ENCODE data around the gene IRF8.
"Not testable (repeated sequence)": the region's sequence is repeated elsewhere in the genome, so short reads cannot be mapped to it uniquely, and the experiment has no call there.

The IRF8 gene, protein sequence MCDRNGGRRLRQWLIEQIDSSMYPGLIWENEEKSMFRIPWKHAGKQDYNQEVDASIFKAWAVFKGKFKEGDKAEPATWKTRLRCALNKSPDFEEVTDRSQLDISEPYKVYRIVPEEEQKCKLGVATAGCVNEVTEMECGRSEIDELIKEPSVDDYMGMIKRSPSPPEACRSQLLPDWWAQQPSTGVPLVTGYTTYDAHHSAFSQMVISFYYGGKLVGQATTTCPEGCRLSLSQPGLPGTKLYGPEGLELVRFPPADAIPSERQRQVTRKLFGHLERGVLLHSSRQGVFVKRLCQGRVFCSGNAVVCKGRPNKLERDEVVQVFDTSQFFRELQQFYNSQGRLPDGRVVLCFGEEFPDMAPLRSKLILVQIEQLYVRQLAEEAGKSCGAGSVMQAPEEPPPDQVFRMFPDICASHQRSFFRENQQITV

DNA sequence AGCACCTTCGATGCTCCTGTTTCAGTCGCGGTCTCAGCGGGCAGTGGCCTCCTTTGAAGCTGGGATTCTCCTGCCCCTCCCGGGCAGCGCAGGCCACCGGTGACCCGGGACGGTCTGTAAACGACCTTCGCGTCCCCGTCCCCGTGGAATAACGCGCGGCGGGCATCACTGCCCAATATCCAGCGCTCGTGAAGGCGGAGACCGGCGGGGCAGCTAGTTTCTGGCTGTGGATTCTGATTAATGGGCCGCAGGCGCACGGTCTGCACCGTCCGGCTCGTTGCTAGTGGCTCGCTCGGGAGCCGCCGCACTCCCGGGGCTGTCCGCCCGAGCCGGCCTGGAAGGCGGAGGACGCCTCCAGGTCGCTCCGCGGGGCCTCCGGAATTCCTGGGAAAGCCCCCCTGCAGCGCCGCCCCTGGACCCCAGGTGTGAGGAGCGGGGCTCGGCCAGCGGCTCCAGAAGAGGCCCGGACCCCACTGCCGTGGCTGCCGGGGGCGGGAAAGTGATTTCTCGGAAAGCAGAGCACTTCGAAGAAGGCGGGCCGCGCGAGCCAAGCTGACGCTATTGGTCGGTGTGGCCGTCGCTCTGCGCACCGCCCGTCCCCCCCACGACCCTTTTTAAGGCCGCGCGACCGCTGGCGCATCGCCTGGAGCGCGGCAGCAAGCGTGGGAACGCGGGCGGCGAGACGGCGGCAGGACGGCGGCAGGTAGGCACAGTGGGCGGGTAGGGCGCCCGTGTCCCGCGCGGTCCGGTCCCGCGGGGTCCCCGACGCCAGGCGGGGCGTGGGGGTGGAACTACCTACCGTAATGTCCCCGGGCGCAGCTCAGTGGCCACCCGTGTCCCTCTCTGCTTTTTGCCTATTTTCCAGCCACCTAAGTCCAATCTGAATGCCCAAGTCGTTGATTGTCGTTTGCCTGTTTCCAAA is at the start of gene IRF8:
Gene IRF8 (plus strand): TSS at position 642 of the 922 bp plus-strand sequence. CDS start 3,854 bp downstream, outside the sequence.
- DNase-seq (ENCODE audit: low read depth): peak; percentile 85

- DNase-seq (ENCODE audit: low read depth): no peak
Measured at GRCh38 chr16:85849388-85849787, 49.6 kb upstream of the IRF8 start.

GRCh38 chr16:85850344-85850880 is 48.5 kb upstream of the IRF8 start:
- no peak for DNase-seq (ENCODE audit: low read depth)

GRCh38 chr16:85851034-85851785 is 47.8 kb upstream of the IRF8 start:
- DNase-seq (ENCODE audit: low read depth): no peak

DNA sequence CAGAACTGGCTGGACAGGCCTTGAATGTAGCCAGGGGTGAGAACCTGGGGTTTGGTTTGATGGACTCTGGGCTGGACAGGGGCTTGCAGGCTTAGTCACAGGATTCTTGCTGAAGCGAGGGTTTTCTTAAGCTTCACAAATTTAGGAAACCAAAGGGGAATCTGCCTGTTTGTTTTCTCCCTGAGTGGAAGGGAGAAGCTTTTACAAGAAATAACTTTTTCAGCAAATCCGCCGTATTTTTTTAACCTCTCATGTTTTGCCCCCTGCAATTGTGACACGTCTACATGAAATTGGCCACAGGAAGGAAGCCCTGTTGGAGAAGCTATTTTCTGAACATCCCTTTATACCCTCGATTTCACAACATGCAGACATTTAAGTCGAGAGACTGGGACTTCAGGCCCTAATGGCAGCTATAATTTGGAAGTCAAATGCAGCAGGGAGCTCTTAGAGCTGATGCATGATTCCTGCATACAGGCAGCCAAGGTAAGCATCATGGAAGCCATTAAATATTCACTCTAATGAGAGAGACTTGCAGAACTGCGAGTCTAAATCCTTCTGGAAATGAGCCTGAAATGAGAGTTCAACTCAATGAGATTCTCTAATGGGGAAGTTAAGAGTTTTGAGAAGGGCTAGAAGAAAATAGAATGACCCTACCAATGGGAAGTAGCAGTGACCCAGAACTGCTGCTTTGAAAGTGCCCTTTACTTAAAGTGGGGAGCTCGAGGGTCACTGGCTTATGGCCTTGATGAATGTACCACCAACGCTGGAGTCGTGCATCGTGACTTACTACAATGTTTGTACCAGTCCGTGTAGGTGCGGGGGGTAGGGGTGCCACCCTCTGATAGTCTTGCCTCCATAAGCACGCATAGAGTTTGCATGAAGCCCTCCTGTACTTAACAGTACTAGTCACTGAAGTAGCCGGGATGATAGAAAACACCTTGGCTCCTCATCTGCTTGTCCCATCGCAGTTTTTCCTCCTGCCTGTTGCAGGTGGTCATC is 45.1 kb upstream of the IRF8 start:
- DNase-seq (ENCODE audit: low read depth): no peak

GRCh38 chr16:85854935-85855334 is 44.0 kb upstream of the IRF8 start:
- no peak for DNase-seq (ENCODE audit: low read depth)

GRCh38 chr16:85856079-85856478 is 42.9 kb upstream of the IRF8 start:
- no peak for DNase-seq (ENCODE audit: low read depth)

DNA sequence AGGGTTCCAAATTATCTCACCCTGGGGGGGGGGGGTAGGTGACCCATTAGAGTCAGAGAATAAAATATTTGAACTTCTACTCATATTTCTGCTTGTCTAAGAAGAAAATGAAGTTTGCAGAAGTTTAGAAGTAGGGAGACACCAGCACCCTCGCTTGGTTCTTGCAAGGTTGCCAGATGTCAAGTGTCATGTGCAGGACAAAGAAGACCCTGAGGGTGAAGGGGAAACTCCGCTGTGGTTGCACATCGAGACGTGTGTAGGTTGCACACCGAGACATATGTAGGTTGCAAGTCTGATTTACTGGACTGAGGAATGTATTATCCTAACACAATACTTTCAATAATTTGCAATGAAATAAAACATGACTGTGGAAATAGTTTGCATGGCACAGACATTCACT is 42.4 kb upstream of the IRF8 start:
- DNase-seq (ENCODE audit: low read depth): no peak

- DNase-seq (ENCODE audit: low read depth): no peak
Measured at GRCh38 chr16:85857406-85857805, 41.6 kb upstream of the IRF8 start.

GRCh38 chr16:85858571-85858970 is 40.4 kb upstream of the IRF8 start:
- not testable (repeated sequence) for DNase-seq (ENCODE audit: low read depth)

DNA sequence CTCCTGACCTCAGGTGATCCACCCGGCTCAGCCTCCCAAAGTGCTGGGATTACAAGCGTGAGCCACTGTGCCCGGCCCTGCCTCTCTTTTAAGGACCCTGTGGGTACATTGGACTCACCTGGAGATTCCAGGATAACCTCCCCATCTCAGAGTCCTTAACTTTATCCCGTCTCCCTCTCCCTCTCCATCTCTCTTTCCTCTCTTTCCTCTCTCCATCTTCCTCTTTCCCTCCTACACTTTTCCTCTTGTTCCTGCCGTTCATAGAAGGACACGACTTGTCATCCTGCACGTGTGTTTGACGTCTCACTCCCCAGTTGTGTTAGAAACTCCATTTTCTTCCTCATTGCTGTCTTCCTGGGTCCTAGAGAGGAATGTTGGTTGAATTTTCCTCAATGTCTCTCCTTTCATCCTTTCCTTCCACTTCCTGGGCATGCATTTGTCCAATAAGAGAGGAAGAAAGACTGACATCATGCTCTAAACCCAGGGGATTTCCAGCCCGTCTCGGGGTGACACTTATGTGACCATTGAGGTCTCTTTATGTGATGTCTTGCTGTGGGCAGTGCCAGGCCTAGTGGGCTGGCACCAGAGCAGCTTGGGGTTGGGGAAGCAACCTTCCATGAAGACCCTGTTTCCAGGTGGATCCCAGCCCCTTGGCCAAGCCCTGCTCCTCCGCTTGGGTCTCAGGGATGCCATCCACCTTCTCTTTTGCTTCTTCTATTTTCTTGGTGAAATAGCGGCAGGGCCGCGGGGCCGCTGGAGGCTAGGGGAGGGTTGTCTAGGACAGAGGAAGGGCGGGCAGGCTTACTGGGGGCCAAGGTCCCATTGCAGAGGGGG is 39.8 kb upstream of the IRF8 start:
- no peak for DNase-seq (ENCODE audit: low read depth)

GRCh38 chr16:85859818-85860125 is 39.2 kb upstream of the IRF8 start:
- DNase-seq (ENCODE audit: low read depth): no peak

DNA sequence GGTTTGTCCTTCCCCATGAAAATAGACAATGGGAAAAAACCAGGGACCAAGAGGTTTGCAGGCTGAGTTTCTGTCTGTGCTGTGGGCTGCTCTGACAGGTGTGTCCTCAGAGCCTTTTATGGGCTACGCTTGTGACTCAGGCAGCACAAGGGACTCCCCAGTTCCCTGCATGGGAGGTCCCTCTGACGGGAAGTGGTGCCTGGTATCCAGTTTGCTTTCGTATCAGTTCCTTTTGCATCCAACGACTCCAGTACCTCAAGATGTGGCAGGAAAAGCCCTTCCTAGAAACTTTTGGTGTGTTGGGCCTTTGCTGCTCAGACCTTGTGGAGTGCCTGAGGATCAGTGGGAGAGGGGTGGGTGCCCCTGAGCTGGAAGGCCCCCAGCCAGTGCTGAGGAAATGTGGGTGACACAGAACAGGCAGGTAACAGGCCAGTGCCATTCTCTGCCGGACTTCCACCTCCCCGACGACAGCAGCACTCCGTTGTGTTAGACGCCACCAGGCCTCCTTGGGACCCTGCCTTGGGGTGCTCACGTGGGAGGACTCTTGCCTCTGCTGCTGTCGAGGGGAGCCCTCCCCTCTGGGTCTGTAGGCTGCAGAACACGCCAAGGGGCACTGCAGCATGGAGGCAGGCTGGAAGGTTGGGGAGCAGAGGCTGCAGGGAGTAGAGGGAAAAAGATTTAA is 38.4 kb upstream of the IRF8 start:
- DNase-seq (ENCODE audit: low read depth): no peak

DNA sequence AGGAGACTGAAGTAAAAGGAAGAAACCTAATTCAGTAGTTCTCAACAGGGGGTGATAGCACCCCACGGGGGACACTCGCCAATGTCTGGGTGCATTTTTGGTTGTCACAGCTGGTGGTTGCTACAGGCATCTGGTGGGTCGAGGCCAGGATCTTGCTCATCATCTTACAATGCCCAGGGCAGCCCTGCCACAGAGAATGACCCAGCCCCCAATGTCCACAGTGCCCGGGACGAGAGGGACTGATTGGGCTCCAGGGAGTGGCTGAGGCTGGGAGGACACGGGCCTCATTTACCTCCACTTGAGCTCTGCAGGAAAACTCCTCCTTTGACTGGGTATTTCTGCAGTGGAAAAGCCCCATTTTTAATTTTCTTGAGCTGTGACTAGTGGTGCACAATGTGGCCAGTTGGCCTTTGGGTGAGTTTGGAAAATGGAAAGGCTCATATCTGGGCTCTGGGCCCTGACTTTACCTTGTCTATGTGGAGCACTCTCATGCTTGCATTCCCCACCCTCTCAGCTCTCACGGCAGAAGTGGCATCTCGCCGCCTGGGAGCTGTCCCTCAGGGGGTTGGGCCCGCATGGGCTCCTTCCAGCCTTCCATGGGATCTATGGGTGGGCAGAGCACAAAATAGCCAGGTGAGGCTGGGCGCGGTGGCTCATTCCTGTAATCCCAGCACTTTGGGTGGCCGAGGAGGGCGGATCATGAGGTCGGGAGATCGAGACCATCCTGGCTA is 37.7 kb upstream of the IRF8 start:
- DNase-seq (ENCODE audit: low read depth): no peak

DNA sequence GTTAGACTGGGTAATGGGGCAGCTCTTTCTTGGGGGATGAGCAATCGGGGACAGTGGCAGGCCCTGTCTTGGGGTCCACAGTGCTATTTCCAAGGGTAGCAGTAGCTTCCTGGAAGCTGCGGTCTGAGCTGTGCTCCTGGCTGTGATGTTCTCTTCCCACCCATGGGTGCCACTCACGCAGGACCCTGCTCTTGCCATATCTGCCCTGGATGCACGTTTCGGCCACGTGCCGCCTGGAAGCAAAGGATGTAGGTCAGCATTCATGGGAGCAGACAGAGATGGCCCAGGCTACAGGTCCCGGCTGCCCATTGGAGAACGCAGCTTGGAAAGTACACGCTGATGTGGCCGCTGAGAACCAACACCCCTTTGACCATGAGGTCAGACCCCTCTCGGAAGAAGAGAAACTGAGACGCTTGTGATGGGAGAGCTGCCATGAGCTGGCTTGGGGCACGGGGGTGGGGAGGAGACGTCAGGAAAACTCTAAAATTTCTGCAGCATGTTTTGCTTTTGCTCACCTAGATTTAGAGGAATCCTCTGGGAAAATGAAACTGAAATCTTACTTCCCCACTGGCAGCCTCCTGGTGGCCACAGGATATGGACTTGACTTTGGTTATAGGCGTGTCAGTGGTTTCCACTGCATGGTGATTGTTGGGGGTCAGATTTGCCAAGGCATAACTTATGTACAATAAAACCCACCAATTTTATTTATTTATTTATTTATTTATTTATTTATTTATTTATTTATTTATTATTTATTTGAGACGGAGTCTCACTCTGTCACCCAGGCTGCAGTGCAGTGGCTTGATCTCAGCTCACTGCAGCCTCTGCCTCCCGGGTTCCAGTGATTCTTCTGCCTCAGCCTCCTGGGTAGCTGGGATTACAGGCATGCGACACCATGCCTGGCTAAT is 36.2 kb upstream of the IRF8 start:
- no peak for DNase-seq (ENCODE audit: low read depth)

DNA sequence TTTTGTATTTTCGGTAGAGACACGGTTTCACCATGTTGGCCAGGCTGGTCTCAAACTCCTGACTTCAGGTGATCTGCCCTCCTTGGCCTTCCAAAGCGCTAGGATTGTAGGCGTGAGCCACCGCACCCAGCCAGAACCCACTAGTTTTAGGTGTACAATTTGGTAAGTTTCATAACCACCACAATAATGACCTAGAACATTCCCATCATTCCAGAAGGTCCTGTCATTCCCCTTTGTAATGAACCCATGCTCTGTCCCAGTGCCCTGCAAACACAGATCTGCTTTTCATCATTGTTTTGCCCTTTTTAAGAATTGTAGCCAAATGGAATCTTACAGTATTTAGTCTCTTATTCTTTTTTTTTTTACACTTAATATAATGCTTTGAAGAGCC is 35.6 kb upstream of the IRF8 start:
- DNase-seq (ENCODE audit: low read depth): no peak

DNA sequence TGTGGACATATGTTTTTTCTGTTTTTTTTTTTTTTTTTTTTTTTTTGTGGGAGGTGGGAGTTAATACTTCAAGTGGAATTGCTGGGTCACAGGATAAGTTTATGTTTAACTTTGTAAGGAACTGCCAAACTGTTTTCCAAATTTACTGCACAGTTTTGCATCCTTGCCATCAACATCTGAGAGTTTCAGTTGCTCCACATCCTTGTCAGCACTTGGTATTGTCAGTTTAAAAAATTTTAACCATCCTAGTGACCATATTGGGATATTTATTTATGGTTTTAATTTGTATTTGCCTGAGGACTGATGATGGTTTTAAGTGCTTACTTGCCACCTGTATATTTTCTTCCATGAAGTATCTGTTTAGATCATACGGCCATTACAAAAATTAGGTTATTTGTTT is 34.0 kb upstream of the IRF8 start:
- no peak for DNase-seq (ENCODE audit: low read depth)

GRCh38 chr16:85867189-85867588 is 31.8 kb upstream of the IRF8 start:
- no peak for DNase-seq (ENCODE audit: low read depth)
